NCI-H524 treated with DMSO at 0.1 percent for 48 hours (cell line): ENCODE data around the gene FPR2.
"Not testable (repeated sequence)": the region's sequence is repeated elsewhere in the genome, so short reads cannot be mapped to it uniquely, and the experiment has no call there.

ENCODE experiments used
- DNase-seq: peaks from one replicate; lab custom pipeline; 2025; lab: John Stamatoyannopoulos, UW

Gene FPR2

DNA sequence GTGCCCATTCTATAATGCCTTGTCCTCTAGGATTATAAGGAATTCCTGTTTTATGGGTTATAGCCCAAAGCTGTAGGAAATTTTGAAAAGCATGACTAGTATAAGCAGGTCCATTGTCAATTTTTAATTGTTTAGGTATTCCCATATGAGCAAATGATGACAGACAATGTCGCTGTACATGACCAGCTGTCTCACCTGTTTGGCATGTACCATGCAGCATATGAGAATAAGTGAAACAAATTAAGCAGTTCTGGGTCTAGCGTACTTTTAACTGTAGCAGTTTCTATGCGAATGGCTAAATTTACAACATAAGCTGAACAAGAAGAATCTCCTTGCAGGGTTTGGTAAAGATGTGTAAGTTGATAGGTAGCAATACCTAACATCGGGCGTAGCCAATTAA, 45.6 kb downstream of the FPR2 start:
- not testable (repeated sequence) for DNase-seq

DNA sequence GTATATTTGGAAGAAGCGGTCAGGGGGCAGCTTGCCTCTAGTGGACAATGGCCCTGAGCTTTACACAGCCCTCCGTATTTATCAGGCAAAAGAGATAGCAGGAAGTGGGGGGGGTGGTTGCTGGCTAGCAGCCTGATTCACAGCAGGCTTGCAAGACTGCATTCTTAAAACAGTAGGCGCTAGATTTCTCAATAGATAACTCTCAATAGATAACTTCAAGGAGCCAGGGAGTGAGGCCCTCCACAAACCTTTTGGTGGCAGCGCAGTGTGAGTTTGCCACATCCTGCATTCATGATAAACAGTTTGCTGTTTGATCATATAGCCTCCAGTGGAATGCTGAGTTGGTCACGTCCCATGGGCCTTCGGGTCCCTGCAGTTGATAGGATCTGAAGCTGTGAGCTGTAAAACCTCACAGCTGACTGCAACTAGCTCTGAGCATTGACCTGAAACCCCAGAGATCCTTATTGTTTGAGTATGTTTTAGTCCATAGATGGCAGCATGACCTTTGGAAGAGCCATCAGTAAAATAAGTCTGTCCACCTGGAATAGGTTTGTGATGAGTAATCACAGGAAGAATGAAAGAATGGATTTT, 46.2 kb downstream of the FPR2 start:
- no peak for DNase-seq

DNA sequence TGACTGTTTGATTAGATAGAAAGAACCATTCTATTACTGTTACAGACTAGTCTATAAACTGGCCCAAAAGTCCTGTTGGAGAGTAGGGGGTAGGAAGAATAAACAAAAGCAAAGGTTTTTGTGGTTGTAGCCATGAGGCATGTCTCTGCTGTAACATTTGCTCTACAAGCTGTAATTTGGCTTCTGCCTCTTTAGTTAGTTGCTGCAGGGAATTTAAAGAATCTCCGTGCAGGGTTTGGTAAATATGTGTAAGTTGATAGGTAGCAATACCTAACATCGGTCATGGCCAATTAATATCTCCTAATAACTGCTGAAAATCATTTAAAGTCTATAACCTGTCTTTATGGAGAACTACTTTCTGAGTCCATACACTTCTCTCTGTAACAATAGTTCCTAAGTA, 46.9 kb downstream of the FPR2 start:
- no peak for DNase-seq

DNA sequence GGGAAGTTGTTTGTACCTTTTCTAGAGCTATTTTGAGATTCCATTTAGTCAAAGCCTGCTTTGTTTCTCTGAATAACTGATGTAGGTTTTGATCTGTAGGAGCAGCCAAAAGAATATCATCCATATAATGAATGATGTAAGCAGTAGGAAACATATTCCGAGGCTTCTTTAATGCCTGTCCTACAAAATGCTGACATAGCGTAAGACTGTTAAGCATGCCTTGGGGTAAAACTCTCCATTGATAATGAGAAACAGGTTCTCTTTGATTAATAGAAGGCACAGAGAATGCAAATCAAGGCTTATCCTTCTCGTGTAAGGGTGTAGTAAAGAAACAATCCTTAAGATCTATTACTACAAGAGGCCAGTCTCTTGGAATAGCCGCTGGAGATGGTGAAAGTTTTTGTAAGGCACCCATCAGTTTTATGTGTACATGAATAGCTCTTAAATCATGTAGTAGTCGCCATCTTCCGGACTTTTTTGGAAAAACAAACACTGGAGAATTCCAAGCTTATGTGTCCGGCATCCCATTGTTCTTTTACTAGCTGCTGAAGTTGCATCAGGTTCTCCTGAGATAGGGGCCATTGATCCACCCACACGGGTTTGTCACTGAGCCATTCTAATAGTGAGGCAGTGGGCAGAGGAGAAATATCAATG, 47.5 kb downstream of the FPR2 start:
- no peak for DNase-seq

DNA sequence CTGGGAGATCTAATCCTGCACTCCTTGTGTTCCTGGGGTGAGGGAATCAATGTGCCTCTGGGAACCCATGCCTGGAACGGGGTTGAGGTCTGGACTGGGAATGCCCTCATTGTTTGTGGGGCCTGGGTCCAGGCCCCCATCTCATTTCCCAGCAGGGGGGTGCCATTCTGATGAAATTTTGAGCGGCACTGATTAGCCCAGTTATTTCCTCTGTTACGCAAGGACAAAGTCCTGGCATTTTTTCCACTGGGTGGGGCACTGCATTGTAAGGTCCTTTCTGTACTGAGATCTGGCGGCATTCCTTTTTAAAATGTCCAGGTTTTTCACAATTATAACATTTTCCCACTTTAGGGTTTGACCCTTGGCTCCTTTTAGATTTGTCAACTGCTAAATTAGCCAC, 48.8 kb downstream of the FPR2 start:
- no peak for DNase-seq

DNA sequence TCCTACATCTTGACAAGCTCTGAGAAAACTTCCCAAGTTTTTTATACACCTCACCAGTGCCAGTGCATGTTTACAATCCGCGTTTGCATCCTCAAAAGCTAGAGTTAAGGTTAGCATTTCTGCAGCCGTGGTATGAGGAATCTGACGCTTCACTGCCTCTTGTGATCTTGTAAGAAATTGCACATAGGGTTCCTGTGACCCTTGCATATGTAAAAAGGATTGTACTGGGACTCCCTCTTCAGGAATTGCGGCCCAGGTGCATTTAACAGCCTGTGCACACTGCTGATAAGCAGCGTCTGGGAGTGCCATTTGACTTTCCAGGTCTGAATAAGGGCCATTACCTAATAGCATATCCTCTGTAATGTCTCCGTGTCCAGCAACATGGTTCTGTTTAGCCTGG, 49.2 kb downstream of the FPR2 start:
- DNase-seq = peak; percentile 2

DNA sequence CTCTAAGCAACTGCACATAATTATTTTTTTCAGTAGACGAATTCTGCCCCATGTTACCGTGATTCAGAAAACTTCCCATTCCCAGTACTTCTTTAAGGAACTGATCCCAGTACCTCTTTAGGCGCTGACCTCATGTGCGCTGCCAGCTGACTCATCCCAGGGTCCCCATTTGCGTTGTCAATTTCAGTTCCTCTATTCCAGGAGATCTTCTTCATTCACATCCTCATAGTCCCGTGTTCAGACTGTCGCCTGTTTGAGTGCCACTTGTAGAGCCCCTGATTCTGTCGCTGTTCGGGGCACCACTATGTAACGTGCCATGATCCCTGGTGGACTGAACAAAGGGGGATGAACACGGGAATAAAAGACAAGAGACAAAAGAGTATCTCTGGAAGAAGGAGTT, 50.4 kb downstream of the FPR2 start:
- DNase-seq = no peak

DNA sequence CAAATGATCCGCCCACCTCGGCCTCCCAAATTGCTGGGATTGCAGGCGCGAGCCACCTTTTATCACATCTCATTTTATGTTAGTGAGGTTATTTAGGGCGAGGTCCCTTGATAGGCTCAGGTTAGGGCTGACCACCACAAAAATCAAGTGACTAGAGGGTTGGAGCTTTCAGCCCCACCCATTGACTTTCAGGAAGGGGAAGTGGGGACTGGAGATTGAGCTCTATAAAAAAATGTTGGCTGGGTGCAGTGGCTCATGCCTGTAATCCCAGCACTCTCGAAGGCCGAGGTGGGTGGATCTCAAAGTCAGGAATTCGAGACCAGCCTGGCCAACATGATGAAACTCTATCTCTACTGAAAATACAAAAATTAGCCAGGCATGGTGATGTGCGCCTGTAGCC, 54.1 kb downstream of the FPR2 start:
- no peak for DNase-seq

DNA sequence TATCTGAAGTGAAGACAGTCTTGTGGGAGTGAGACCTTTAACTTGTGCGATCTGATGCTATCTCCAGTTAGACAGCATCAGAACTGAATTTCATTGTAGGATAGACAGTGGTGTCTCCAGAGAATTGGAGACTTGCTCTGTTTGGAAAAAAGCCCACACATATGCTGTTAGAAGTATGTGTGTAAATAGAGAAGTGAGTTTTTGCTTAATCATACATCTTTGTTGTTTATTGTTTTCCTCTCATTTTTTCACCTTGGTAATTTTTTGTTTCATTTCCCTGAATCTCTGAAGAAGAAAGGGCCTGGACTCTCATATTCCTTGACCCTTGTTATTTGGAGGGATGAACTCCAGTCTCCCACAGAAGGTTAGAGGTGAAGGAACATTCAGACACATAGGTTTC, 55.7 kb downstream of the FPR2 start:
- no peak for DNase-seq

DNA sequence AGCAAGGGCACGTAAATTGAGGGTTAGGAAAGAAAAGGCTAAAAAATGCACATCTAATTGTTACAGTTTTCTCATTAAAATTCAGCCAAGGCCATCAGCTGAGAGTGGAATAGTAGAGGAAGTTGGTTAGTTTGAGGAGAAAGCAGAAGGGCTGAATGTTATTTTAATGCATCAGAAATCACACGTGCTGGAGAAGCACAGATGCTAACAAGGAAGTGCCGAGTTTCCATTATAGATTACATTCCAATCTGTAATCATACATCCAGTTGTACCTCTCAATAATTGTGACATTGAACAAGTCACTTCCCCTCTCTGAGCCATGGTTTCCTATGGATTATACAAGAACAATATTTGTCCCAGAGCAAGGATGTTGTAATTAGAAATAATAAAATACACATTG, 59.0 kb downstream of the FPR2 start:
- DNase-seq = no peak
